GM23248 (cell line): ENCODE data around the gene MACROD2.

Experiments used
- EZH2 ChIP-seq: fragments of 200-600 bp; sonication (generic); IDR thresholded peaks from 2 replicates; pipeline ENCODE4 v1.6.1; 2018; ENCODE audit warnings: antibody characterized with exemption, mild to moderate bottlenecking; ENCODE audit not compliant: insufficient read depth, poor library complexity, severe bottlenecking
- EZH2phosphoT487 ChIP-seq: fragments of 200-600 bp; sonication (generic); IDR thresholded peaks from 2 replicates; pipeline ENCODE4 v1.6.1; 2018; ENCODE audit warnings: antibody characterized with exemption, moderate library complexity, mild to moderate bottlenecking, low read depth; ENCODE audit not compliant: insufficient read depth

DNA sequence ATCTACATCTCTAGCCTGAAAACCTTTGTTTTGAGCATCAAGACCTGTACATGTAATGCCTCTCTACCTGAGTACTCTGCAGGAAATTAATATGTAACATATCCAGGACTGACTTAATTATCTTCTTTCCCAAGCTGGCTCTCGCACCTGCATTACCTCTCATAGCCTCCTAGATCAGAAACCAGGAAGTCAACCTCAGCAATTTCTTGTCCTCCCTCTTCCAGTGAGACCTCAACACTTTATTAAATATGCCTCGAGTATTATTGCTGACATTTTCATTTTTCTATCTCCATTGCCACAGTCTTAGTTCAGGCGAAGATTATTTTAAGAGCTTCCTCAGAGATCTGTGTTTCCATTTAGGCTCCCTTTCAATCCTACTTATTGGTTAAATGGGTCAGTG is 69.0 kb downstream of the MACROD2 start:
- no peak for TF ChIP-seq EZH2
- no peak for TF ChIP-seq EZH2phosphoT487
